HCT116 (cell line): ENCODE data around the gene HYI. TPM values are rescaled to one million over a fixed set of nuclear protein-coding genes. Genes with fewer than 3 reads are reported as not detected.

ENCODE experiments used
- ATAC-seq: fragments of 200-7000 bp; cut with Tn5 transposase; 2 replicates; pipeline ENCODE4 v1.9.1; 2020; ENCODE audit warnings: mild to moderate bottlenecking, moderate library complexity
- BruUV-seq: library from RNA; stranded (reverse); fragments of 400-500 nt; replicated peaks from 2 replicates; lab custom pipeline; 2021; lab: Mats Ljungman, UMichigan
- CTCF ChIA-PET: fragments of 300-600 bp; sonication (Branson Sonifier 250); formaldehyde crosslinking; loops from one replicate; lab custom pipeline; 2021; ENCODE audit warnings: antibody characterized with exemption; lab: Charles Lee
- POLR2A ChIA-PET: fragments of 300-600, 350-600 bp; sonication (Branson Sonifier 250); formaldehyde crosslinking; loops from one replicate; lab custom pipeline; 2021; ENCODE audit warnings: antibody characterized with exemption; lab: Charles Lee
- RAD21 ChIA-PET, 2 experiments: fragments of 300-600 bp; sonication (Branson Sonifier 250); formaldehyde crosslinking; loops; one replicate each; lab custom pipeline; 2023; ENCODE audit warnings: low total read pairs in 2 of 2; ENCODE audit not compliant: uncharacterized antibody in 2 of 2, unreplicated experiment in 2 of 2, low non-redundant PET in 1 of 2; lab: Charles Lee
- DNase-seq: peaks from one replicate; pipeline ENCODE4 v3.0.0-alpha.2; 2010; ENCODE audit warnings: low read depth, low spot score
- H2AFZ ChIP-seq: fragments of 200-600 bp; shearing (Covaris generic), sonication (generic); 2 replicates; pipeline ENCODE4 v1.6.1; 2017; ENCODE audit warnings: low read depth, mixed run types, mixed read lengths, antibody characterized with exemption, low read length; ENCODE audit not compliant: poor library complexity, severe bottlenecking
- H3K27ac ChIP-seq: 2 replicates; pipeline ENCODE4 v1.5.1; 2012; ENCODE audit warnings: low read depth, low read length
- H3K27me3 ChIP-seq: fragments of 200-600 bp; sonication (generic); 2 replicates; pipeline ENCODE4 v1.6.1; 2016; ENCODE audit warnings: mixed run types, low read length, mixed read lengths; ENCODE audit not compliant: insufficient read depth
- H3K36me3 ChIP-seq, 2 experiments: fragments of 200-500 bp in 1 of 2; fragments of 200-600 bp in 1 of 2; sonication (Bioruptor generic) in 1 of 2; sonication (generic) in 1 of 2; 2 replicates each; pipeline versions ENCODE4 v1.5.1 to v1.6.1; 2014 to 2016; ENCODE audit warnings: low read length in 2 of 2, inconsistent platforms in 1 of 2, mixed read lengths in 1 of 2, mixed run types in 1 of 2; ENCODE audit not compliant: insufficient read depth in 2 of 2, control insufficient read depth in 1 of 2
- H3K4me1 ChIP-seq, 2 experiments: fragments of 200-600 bp in 1 of 2; sonication (generic) in 1 of 2; 2 replicates each; pipeline versions ENCODE4 v1.5.1 to v1.6.1; 2012 to 2017; ENCODE audit warnings: low read length in 2 of 2, inconsistent platforms in 1 of 2, mild to moderate bottlenecking in 1 of 2, mixed read lengths in 1 of 2, mixed run types in 1 of 2, moderate library complexity in 1 of 2; ENCODE audit not compliant: insufficient read depth in 2 of 2, control insufficient read depth in 1 of 2
- H3K4me2 ChIP-seq: fragments of 200-600 bp; sonication (generic); 2 replicates; pipeline ENCODE4 v1.6.1; 2017; ENCODE audit warnings: mixed run types, low read length, mixed read lengths
- H3K4me3 ChIP-seq, 2 experiments: fragments of 200-600 bp in 1 of 2; sonication (generic) in 1 of 2; replicated peaks in 1 of 2; 2 replicates each; pipeline ENCODE4 v1.5.1; 2011 to 2016; ENCODE audit warnings: low read length in 2 of 2, control low read depth in 1 of 2, low read depth in 1 of 2, mild to moderate bottlenecking in 1 of 2, mixed read lengths in 1 of 2, mixed run types in 1 of 2
- H3K79me2 ChIP-seq: fragments of 200-600 bp; sonication (generic); 2 replicates; pipeline ENCODE4 v1.6.1; 2017; ENCODE audit warnings: mild to moderate bottlenecking, mixed run types, low read length, moderate library complexity, mixed read lengths; ENCODE audit not compliant: insufficient read depth
- H3K9ac ChIP-seq: fragments of 200-600 bp; sonication (generic); 2 replicates; pipeline ENCODE4 v1.6.1; 2016; ENCODE audit warnings: low read length, mixed read lengths
- H3K9me2 ChIP-seq: fragments of 200-600 bp; sonication (generic), shearing (Covaris generic); 2 replicates; pipeline ENCODE4 v1.6.1; 2017; ENCODE audit warnings: mixed run types, mild to moderate bottlenecking, moderate library complexity; ENCODE audit not compliant: insufficient read depth
- H3K9me3 ChIP-seq, 2 experiments: fragments of 200-500 bp in 1 of 2; fragments of 200-600 bp in 1 of 2; sonication (Bioruptor generic) in 1 of 2; sonication (generic) in 1 of 2; 2 replicates each; pipeline ENCODE4 v1.6.1; 2014 to 2017; ENCODE audit warnings: low read length in 2 of 2, mixed read lengths in 2 of 2, inconsistent platforms in 1 of 2, low read depth in 1 of 2, mild to moderate bottlenecking in 1 of 2, mixed run types in 1 of 2, moderate library complexity in 1 of 2; ENCODE audit not compliant: control insufficient read depth in 1 of 2, insufficient read depth in 1 of 2
- H4K20me1 ChIP-seq: fragments of 200-600 bp; sonication (generic), shearing (Covaris generic); 2 replicates; pipeline ENCODE4 v1.6.1; 2017; ENCODE audit warnings: mixed run types, mild to moderate bottlenecking, moderate library complexity; ENCODE audit not compliant: insufficient read depth
- CEBPB ChIP-seq: IDR thresholded peaks from 2 replicates; pipeline ENCODE4 v1.6.1; 2012; ENCODE audit warnings: low read depth
- ELF1 ChIP-seq: IDR thresholded peaks from 2 replicates; pipeline ENCODE4 v1.6.1; 2012; ENCODE audit warnings: low read depth, borderline replicate concordance
- EZH2 ChIP-seq: fragments of 200-600 bp; sonication (generic); IDR thresholded peaks from 2 replicates; pipeline ENCODE4 v1.6.1; 2017; ENCODE audit warnings: antibody characterized with exemption, mixed run types
- EZH2phosphoT487 ChIP-seq: fragments of 200-600 bp; IDR thresholded peaks from 2 replicates; pipeline ENCODE4 v1.6.1; 2018; ENCODE audit warnings: antibody characterized with exemption, borderline replicate concordance
- FOSL1 ChIP-seq: IDR thresholded peaks from 2 replicates; pipeline ENCODE4 v1.6.1; 2012; ENCODE audit warnings: low read depth
- JUND ChIP-seq: IDR thresholded peaks from 2 replicates; pipeline ENCODE4 v1.6.1; 2012
- POLR2A ChIP-seq: IDR thresholded peaks from 2 replicates; pipeline ENCODE4 v1.7.0; 2011; ENCODE audit warnings: borderline replicate concordance; ENCODE audit not compliant: insufficient read depth, insufficient read length; ENCODE audit errors: extremely low read depth
- POLR2AphosphoS5 ChIP-seq: IDR thresholded peaks from 2 replicates; pipeline ENCODE4 v1.6.1; 2011; ENCODE audit warnings: mild to moderate bottlenecking, low read depth, low read length, moderate library complexity
- RAD21 ChIP-seq: IDR thresholded peaks from 2 replicates; pipeline ENCODE4 v1.6.1; 2012; ENCODE audit warnings: low read depth, mild to moderate bottlenecking
- REST ChIP-seq: IDR thresholded peaks from 2 replicates; pipeline ENCODE4 v1.6.1; 2012; ENCODE audit warnings: low read depth
- SIN3A ChIP-seq: IDR thresholded peaks from 2 replicates; pipeline ENCODE4 v1.6.1; 2012; ENCODE audit warnings: low read depth
- SP1 ChIP-seq: IDR thresholded peaks from 2 replicates; pipeline ENCODE4 v1.6.1; 2012; ENCODE audit warnings: low read depth
- TCF7L2 ChIP-seq: IDR thresholded peaks from 2 replicates; pipeline ENCODE4 v1.7.0; 2011; ENCODE audit warnings: borderline replicate concordance, inconsistent platforms; ENCODE audit not compliant: insufficient read depth, insufficient read length; ENCODE audit errors: extremely low read depth
- YY1 ChIP-seq: IDR thresholded peaks from 2 replicates; pipeline ENCODE4 v1.6.1; 2011; ENCODE audit warnings: low read length, low read depth, moderate library complexity, mild to moderate bottlenecking; ENCODE audit not compliant: insufficient replicate concordance; ENCODE audit errors: extremely low read depth
- ZFX ChIP-seq: fragments of 450-650 bp; IDR thresholded peaks from 2 replicates; pipeline ENCODE4 v1.6.1; 2017
- ZNF274 ChIP-seq: fragments of 200-500 bp; sonication (Bioruptor generic); IDR thresholded peaks from 2 replicates; pipeline ENCODE4 v1.6.1; 2014; ENCODE audit warnings: mild to moderate bottlenecking, low read depth, low read length, inconsistent platforms
- intact Hi-C: fragments of 100-400 bp; cut with micrococcal nuclease; formaldehyde crosslinking; loops from 2 replicates; pipeline ENCODE4 v1.10.0; 2022
- total RNA-seq: library from RNA; stranded (reverse); gene quantifications from one replicate; pipeline ENCODE4 v1.2.1, GENCODE V29; 2021; ENCODE audit not compliant: unreplicated experiment
- TF ChIP-seq, protein P1 (sequence below): IDR thresholded peaks from 2 replicates; pipeline ENCODE4 v1.6.1; 2012
- TF ChIP-seq, protein P2 (sequence below), 3 experiments: fragments of 200-600 bp in 1 of 3; sonication (generic) in 1 of 3; IDR thresholded peaks in 2 of 3; conservative IDR thresholded peaks in 1 of 3; 2 replicates each; pipeline ENCODE4 v1.5.1; 2012 to 2017; ENCODE audit warnings: low read depth in 2 of 3, low read length in 2 of 3, antibody characterized with exemption in 1 of 3, borderline replicate concordance in 1 of 3, control low read depth in 1 of 3, mild to moderate bottlenecking in 1 of 3, mixed read lengths in 1 of 3, mixed run types in 1 of 3, moderate library complexity in 1 of 3; ENCODE audit not compliant: insufficient read depth in 1 of 3
- TF ChIP-seq, protein P3 (sequence below): IDR thresholded peaks from 2 replicates; pipeline ENCODE4 v1.6.1; 2012

The HYI gene
- total RNA-seq, 1 experiment from 2014 or later, result 13.9 TPM

GRCh38 chr1:43427941-43428340 lies 25.8 kb downstream of the HYI start:
- no peak overlapping the region for H3K9ac ChIP-seq
- peaks cover 16 to 42% of the 10 kb centered on the region in 2 experiments; a peak in 3 of 4 replicates for H3K36me3 ChIP-seq
- no peaks in the 10 kb centered on the region for H3K9me3 ChIP-seq
- no peaks in the 10 kb centered on the region for H3K79me2 ChIP-seq
- RAD21 ChIA-PET, result no interaction called here
- H2AFZ ChIP-seq, result no peak overlapping the region
- H3K27ac ChIP-seq, result no peak overlapping the region
- TSS peak; percentile 10 for BruUV-seq
- POLR2A ChIA-PET, result no interaction called here
- no peak overlapping the region for H3K4me2 ChIP-seq
- DNase-seq (no peak), ATAC-seq (no peak)
- no peaks in the 10 kb centered on the region for H3K27me3 ChIP-seq
- H4K20me1 ChIP-seq, result no peaks in the 10 kb centered on the region
- H3K4me3 ChIP-seq, result no peak overlapping the region
- CTCF ChIA-PET, result no interaction called here
- intact Hi-C loops, result no loop called here
- peaks cover 8 to 35% of the 10 kb centered on the region in 2 experiments for H3K4me1 ChIP-seq
- no peaks in the 10 kb centered on the region for H3K9me2 ChIP-seq
- no peak for TF ChIP-seq EZH2
- no peak for TF ChIP-seq SP1
- no peak for TF ChIP-seq RAD21
- TF ChIP-seq ELF1, result no peak
- TF ChIP-seq, protein P1, sequence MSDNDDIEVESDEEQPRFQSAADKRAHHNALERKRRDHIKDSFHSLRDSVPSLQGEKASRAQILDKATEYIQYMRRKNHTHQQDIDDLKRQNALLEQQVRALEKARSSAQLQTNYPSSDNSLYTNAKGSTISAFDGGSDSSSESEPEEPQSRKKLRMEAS, result no peak
- TF ChIP-seq JUND, result no peak
- TF ChIP-seq, protein P2, sequence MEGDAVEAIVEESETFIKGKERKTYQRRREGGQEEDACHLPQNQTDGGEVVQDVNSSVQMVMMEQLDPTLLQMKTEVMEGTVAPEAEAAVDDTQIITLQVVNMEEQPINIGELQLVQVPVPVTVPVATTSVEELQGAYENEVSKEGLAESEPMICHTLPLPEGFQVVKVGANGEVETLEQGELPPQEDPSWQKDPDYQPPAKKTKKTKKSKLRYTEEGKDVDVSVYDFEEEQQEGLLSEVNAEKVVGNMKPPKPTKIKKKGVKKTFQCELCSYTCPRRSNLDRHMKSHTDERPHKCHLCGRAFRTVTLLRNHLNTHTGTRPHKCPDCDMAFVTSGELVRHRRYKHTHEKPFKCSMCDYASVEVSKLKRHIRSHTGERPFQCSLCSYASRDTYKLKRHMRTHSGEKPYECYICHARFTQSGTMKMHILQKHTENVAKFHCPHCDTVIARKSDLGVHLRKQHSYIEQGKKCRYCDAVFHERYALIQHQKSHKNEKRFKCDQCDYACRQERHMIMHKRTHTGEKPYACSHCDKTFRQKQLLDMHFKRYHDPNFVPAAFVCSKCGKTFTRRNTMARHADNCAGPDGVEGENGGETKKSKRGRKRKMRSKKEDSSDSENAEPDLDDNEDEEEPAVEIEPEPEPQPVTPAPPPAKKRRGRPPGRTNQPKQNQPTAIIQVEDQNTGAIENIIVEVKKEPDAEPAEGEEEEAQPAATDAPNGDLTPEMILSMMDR (IDR thresholded peaks at IDR 0.05 in 2 of 3, conservative IDR thresholded peaks at IDR 0.05 in 1 of 3; ENCODE audit: borderline replicate concordance in 1 of 3, insufficient read depth in 1 of 3, low read depth in 2 of 3, low read length in 2 of 3), result no peak
- TF ChIP-seq TCF7L2, result no peak
- no peak for TF ChIP-seq ZFX
- TF ChIP-seq EZH2phosphoT487, result no peak
- no peak for TF ChIP-seq REST
- TF ChIP-seq ZNF274, result no peak
- no peak for TF ChIP-seq POLR2AphosphoS5
- TF ChIP-seq SIN3A, result no peak
- TF ChIP-seq, protein P3, sequence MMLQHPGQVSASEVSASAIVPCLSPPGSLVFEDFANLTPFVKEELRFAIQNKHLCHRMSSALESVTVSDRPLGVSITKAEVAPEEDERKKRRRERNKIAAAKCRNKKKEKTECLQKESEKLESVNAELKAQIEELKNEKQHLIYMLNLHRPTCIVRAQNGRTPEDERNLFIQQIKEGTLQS, result no peak
- no peak for TF ChIP-seq CEBPB
- TF ChIP-seq FOSL1, result no peak
- TF ChIP-seq YY1, result no peak
- no peak for TF ChIP-seq POLR2A
